ENCODE data around the gene CPLX3.

DNA sequence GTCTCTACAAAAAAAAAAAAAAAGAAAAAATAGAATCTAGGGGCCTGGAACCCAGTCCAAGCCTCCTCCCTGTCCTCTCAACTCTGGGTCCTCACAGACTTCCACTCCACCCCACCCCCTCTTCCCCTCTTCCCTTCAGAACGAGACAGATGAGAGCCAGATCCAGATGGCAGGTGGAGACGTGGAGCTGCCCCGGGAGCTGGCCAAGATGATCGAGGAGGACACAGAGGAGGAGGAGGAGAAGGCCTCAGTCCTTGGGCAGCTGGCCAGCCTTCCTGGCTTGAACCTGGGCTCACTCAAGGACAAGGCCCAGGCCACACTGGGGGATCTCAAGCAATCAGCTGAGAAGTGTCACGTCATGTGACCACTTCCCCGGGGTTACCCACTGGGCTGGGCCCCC lies 3.6 kb downstream of the CPLX3 start:
- TF ChIP-seq, protein P1, sequence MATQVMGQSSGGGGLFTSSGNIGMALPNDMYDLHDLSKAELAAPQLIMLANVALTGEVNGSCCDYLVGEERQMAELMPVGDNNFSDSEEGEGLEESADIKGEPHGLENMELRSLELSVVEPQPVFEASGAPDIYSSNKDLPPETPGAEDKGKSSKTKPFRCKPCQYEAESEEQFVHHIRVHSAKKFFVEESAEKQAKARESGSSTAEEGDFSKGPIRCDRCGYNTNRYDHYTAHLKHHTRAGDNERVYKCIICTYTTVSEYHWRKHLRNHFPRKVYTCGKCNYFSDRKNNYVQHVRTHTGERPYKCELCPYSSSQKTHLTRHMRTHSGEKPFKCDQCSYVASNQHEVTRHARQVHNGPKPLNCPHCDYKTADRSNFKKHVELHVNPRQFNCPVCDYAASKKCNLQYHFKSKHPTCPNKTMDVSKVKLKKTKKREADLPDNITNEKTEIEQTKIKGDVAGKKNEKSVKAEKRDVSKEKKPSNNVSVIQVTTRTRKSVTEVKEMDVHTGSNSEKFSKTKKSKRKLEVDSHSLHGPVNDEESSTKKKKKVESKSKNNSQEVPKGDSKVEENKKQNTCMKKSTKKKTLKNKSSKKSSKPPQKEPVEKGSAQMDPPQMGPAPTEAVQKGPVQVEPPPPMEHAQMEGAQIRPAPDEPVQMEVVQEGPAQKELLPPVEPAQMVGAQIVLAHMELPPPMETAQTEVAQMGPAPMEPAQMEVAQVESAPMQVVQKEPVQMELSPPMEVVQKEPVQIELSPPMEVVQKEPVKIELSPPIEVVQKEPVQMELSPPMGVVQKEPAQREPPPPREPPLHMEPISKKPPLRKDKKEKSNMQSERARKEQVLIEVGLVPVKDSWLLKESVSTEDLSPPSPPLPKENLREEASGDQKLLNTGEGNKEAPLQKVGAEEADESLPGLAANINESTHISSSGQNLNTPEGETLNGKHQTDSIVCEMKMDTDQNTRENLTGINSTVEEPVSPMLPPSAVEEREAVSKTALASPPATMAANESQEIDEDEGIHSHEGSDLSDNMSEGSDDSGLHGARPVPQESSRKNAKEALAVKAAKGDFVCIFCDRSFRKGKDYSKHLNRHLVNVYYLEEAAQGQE (IDR thresholded peaks at IDR 0.05; ENCODE audit: insufficient read depth in 1 of 2, low read depth in 2 of 2, low read length in 2 of 2) = no peak
- TF ChIP-seq POLR2AphosphoS5 (IDR thresholded peaks at IDR 0.05; ENCODE audit: low read depth, low read length) (no peak), TAF1 (IDR thresholded peaks at IDR 0.05; ENCODE audit: borderline replicate concordance, insufficient read depth, low read length) (no peak), FOXP2 (optimal IDR thresholded peaks at IDR 0.05; ENCODE audit: borderline replicate concordance, extremely low read depth, extremely low read length, insufficient read depth) (no peak), SIN3A (IDR thresholded peaks at IDR 0.05; ENCODE audit: borderline replicate concordance, insufficient read depth, low read length) (no peak)
